Rectal smooth muscle tissue (tissue), 1 donor: ENCODE data around the gene STX16.
"Not testable (repeated sequence)": the region's sequence is repeated elsewhere in the genome, so short reads cannot be mapped to it uniquely, and the experiment has no call there.

Source experiments
- H3K27ac ChIP-seq: one replicate; pipeline ENCODE4 v1.7.0; 2013; ENCODE audit warnings: low read depth, low read length, inconsistent platforms
- H3K27me3 ChIP-seq: one replicate; pipeline ENCODE4 v1.7.0; 2013; ENCODE audit warnings: low read length; ENCODE audit not compliant: control insufficient read depth, insufficient read depth
- H3K36me3 ChIP-seq: one replicate; pipeline ENCODE4 v1.7.0; 2013; ENCODE audit warnings: low read length; ENCODE audit not compliant: control insufficient read depth, insufficient read depth
- H3K4me1 ChIP-seq: one replicate; pipeline ENCODE4 v1.7.0; 2013; ENCODE audit warnings: low read length; ENCODE audit not compliant: control insufficient read depth, insufficient read depth
- H3K4me3 ChIP-seq: one replicate; pipeline ENCODE4 v1.7.0; 2013; ENCODE audit warnings: low read length
- H3K9ac ChIP-seq: one replicate; pipeline ENCODE4 v1.7.0; 2013; ENCODE audit warnings: low read length

Gene STX16

GRCh38 chr20:58634521-58635278 is 16.4 kb upstream of the STX16 start:
- H3K27me3 ChIP-seq = no peaks in the 10 kb centered on the region
- H3K36me3 ChIP-seq = no peaks in the 10 kb centered on the region
- no peak overlapping the region for H3K9ac ChIP-seq
- peaks cover 13% of the 10 kb centered on the region for H3K4me1 ChIP-seq
- no peak overlapping the region for H3K4me3 ChIP-seq
- H3K27ac ChIP-seq = peak overlapping the region; percentile 76

DNA sequence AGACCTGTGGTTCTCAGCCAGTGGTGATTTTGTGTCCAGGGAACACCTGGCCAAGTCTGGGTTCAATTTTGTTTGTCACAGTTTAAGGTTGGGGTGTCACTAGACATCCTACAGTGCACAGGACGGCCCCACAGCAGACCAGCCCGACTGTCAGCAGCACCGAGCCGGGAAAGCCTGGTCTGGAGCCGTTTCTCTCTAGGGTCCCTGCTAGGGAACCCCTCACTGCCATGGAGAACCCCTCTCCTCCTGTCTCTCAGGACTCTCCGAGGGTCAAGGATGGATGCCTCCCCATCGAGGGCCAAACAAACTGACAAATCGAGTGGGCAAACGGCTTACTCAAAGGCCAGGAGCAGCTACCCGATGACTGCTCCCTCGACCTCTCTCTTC is 15.8 kb upstream of the STX16 start:
- H3K4me3 ChIP-seq = no peak overlapping the region
- no peak overlapping the region for H3K9ac ChIP-seq
- H3K4me1 ChIP-seq = peaks cover 13% of the 10 kb centered on the region
- H3K27ac ChIP-seq = peak overlapping the region; percentile 76
- no peaks in the 10 kb centered on the region for H3K36me3 ChIP-seq
- H3K27me3 ChIP-seq = no peaks in the 10 kb centered on the region

DNA sequence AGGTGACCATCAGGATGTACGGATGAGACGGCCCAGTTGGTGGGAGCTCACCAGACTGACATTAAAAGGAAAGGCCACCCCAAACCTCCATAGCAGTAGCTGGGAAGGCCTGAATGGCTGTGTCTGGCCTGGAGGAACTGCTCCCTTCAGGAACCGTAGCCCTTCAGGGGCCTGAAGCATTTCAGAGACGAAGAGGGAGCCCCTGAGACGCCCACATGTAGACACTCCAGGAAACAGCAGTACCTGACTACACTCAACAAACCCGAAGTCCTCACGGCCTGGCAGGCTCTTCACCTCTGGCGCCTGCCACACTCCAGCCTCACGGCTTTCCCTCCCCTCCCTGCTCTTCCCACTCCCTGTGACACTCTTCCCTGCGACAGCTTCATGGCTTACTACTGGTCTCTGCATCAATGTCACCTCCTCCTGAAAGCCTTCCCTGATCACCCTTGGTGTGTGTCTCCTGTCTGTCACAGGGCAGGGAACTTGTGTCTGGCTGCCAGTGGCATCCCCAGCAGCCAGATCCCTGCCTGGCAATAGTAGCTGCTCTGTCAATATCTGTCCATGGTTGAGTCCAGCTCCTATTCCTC is 14.6 kb upstream of the STX16 start:
- no peaks in the 10 kb centered on the region for H3K27me3 ChIP-seq
- H3K9ac ChIP-seq = no peak overlapping the region
- H3K4me1 ChIP-seq = peaks cover 13% of the 10 kb centered on the region
- H3K27ac ChIP-seq = no peak overlapping the region
- H3K36me3 ChIP-seq = no peaks in the 10 kb centered on the region
- H3K4me3 ChIP-seq = no peak overlapping the region

DNA sequence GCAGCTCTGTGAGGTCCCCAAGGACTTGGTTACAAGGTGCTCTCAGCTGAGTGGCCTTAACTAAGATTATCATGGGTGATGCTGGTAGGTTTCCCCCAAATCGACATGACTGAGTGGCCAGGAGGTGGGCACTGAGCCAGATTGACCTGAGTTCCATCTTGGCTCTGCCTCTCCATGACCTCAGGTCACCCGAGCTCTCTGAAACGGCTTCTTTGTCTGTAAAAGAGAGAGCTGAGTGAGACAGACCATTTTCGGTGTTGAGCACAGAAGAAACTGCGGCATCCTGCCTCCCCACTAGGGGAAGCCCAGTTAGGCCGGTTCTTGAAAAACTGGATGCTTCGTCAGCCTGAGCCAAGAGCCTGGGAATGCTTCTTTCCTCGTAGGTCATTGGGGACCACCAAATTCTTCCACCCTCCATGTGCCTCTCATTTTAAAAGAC is 14.1 kb upstream of the STX16 start:
- no peaks in the 10 kb centered on the region for H3K27me3 ChIP-seq
- no peak overlapping the region for H3K9ac ChIP-seq
- no peak overlapping the region for H3K4me3 ChIP-seq
- no peak overlapping the region for H3K27ac ChIP-seq
- peaks cover 13% of the 10 kb centered on the region for H3K4me1 ChIP-seq
- no peaks in the 10 kb centered on the region for H3K36me3 ChIP-seq

GRCh38 chr20:58637466-58638213 is 13.4 kb upstream of the STX16 start:
- Histone ChIP-seq H3K27me3 (no peaks in the 10 kb centered on the region), H3K9ac (no peak overlapping the region), H3K27ac (no peak overlapping the region), H3K36me3 (no peaks in the 10 kb centered on the region), H3K4me3 (no peak overlapping the region), H3K4me1 (peaks cover 13% of the 10 kb centered on the region)

GRCh38 chr20:58638467-58639181 is 12.5 kb upstream of the STX16 start:
- peaks cover 13% of the 10 kb centered on the region for H3K4me1 ChIP-seq
- H3K36me3 ChIP-seq = no peaks in the 10 kb centered on the region
- H3K27ac ChIP-seq = no peak overlapping the region
- no peak overlapping the region for H3K9ac ChIP-seq
- H3K27me3 ChIP-seq = no peaks in the 10 kb centered on the region
- no peak overlapping the region for H3K4me3 ChIP-seq

DNA sequence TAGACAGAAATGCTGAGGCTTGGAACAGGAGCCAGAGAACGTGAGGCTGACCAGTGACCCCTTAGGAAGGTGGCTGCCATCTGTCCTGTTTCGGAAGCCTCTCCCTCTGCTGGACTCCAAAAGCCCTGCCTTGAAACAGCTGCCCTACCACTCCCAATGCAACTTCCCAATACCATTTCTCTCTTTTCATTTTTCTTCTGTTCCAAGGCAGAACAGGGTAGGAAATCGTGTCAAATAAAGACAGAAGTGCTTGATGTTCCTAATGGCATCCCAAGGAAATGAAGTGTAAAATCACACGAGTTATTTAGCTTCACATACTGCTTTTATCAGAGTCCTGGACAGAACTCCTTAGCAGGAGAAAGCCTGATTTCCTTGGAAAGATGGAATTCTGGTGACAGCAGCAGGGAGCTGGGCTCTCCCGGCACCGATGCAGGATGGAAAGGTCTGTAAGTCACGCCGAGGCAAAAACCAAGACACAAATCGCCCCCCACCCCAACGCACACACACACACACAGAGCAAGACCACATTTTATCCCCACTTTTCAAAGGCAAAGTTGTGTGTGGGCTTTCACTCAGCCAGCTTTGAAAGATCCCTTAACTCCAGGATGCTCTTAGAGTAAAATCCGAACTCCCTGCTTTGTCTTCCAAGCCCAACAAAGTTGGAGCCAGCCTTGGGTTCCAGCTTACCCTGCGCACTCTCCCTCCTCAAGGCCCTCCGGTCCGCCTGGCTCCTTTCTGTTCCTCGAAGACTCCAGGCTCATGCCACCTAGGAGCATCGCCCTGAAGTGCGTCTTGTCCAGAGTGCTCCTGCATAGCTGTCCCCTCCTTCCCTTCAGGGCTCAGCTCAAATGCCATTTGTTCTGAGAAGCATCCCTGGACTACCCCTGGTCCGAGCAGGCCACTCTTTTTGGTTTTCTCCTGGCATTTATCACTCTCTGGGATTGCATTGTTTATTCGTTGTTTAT is 11.6 kb upstream of the STX16 start:
- H3K36me3 ChIP-seq = no peaks in the 10 kb centered on the region
- no peaks in the 10 kb centered on the region for H3K27me3 ChIP-seq

GRCh38 chr20:58640446-58640845 is 10.6 kb upstream of the STX16 start:
- Histone ChIP-seq H3K27me3 (no peaks in the 10 kb centered on the region), H3K4me1 (peaks cover 2% of the 10 kb centered on the region), H3K36me3 (no peaks in the 10 kb centered on the region), H3K4me3 (no peak overlapping the region), H3K9ac (no peak overlapping the region), H3K27ac (no peak overlapping the region)

More for the DNA sequence above, 11.6 kb upstream of the STX16 start:
- no peak overlapping the region for H3K4me3 ChIP-seq
- no peak overlapping the region for H3K9ac ChIP-seq
- peaks cover 8% of the 10 kb centered on the region for H3K4me1 ChIP-seq
- no peak overlapping the region for H3K27ac ChIP-seq

GRCh38 chr20:58642441-58642840 is 8.6 kb upstream of the STX16 start:
- H3K4me3 ChIP-seq = no peak overlapping the region
- H3K4me1 ChIP-seq = peaks cover 11% of the 10 kb centered on the region
- H3K36me3 ChIP-seq = no peaks in the 10 kb centered on the region
- H3K27ac ChIP-seq = no peak overlapping the region
- H3K27me3 ChIP-seq = no peaks in the 10 kb centered on the region
- H3K9ac ChIP-seq = no peak overlapping the region

- peaks cover 15% of the 10 kb centered on the region for H3K4me1 ChIP-seq
- H3K27ac ChIP-seq, H3K4me3 ChIP-seq, H3K27me3 ChIP-seq, H3K9ac ChIP-seq, H3K36me3 ChIP-seq: not testable (repeated sequence)
These were observed 8.2 kb upstream of the STX16 start for GRCh38 chr20:58642896-58643295.

DNA sequence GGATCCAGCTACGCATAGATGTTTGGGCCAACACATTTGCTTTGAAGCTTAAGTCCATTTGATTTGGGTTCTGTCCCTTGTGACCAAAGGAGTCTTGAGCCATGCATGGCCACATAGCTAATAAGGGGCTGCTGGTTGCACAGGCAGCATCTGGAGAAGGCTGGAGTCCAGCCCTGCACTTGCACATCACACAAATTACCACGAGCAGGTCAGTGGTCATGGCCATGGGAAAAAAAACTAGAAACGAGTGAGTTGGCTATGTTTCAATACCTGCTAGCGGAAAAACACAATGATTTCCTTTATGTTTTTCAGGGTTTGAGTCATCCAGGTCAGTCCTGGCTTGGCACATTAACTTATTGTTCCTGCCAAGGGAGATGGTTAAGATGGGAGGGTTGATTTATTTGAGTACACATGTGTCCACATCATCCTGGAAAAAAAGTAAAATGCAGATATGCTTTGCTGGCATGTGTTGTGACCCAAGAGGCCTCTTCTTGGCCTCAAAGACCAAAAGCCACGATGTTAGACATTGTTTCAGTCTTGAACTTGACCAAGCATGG is 5.6 kb upstream of the STX16 start:
- Histone ChIP-seq H3K27ac (no peak overlapping the region), H3K9ac (no peak overlapping the region), H3K27me3 (no peaks in the 10 kb centered on the region), H3K36me3 (no peaks in the 10 kb centered on the region), H3K4me3 (no peak overlapping the region), H3K4me1 (peaks cover 15% of the 10 kb centered on the region)
